DMS114 treated with DMSO at 0.1 percent for 48 hours (cell line): ENCODE measurements around the gene ZMIZ2.
"Not testable (repeated sequence)": the region's sequence is repeated elsewhere in the genome, so short reads cannot be mapped to it uniquely, and the experiment has no call there.

Experiments
- DNase-seq: peaks from one replicate; lab custom pipeline; 2025; ENCODE audit not compliant: unreplicated experiment; lab: John Stamatoyannopoulos, UW

Gene ZMIZ2

DNA sequence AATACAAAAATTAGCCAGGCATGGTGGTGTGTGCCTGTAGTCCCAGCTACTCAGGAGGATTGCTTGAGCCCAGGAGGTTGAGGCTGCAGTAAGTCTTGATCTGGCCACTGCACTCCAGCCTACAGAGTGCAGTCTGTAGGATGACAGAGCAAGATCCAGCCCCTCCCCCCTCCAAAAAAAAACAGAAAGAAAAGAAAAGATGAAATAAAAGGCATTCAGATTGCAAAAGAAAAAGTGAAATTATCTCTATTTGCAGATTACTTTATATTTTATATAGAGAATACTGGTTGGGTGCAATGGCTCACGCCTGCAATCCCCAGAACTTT, 20.7 kb upstream of the ZMIZ2 start:
- no peak for DNase-seq

DNA sequence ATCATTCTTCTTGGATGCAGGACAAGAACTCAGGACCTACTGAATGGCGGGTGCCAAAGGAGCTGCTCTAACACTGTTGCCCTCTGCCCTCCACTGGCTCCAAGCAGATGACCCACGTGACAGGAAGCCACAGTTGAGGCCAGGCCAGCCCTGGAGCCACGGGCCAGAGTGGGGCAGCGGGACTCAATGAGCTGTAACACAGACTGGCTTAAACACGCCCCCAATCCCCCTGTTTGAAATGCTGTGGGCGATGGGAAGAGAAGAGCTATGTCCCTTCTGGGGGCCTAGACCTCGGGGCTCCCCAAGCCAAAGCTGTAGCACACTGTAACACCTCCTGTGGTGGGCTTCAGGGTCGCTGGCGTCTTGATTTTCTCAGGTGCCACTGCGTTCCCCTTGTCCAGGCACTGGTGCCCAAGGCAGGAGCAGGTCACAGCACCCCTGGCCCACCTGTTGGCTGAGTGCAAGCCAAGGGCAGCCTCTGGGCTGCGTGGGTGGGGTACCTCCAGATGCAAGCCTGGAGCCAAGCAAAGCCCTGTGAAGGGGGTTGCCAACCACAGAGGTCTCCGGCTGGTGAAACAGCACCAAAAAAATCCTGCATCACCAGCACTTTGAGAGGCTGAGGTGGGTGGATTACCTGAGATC, 18.6 kb upstream of the ZMIZ2 start:
- DNase-seq, result no peak

GRCh38 chr7:44732971-44733370, 15.7 kb upstream of the ZMIZ2 start:
- not testable (repeated sequence) for DNase-seq

GRCh38 chr7:44733708-44734481, 14.8 kb upstream of the ZMIZ2 start:
- no peak for DNase-seq

DNA sequence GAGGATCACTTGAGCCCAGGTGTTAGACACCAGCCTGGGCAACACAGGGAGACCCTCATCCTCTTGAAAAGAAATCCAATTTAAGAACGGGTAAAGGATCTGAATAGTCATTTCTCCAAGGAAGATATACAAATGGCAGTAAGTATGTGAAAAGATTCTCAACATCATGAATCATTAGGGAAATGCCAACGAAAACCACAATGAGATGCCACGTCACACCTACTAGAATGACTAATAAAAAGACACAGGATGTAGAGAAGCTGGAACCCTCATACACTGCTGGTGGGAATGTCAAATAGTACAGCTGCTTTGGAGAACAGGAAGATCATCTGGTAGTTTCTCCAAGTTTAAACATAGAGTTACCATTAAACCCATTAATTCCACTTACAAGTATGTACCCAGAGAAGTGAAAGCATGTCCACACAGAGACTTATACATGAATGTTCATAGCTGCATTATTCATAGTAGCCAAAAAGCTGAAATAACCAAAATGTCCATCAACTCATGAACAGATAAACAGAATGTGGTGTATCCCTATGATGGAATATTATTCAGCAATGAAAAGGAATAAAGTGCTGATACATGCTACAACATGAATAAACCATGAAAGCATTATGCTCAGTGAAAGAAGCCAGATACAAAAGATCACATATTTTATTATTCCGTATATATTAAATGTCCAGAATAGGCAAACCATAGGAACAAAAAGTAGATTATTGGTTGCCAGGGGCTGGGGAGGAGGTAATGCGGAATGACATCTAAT, 13.1 kb upstream of the ZMIZ2 start:
- DNase-seq, result no peak

DNA sequence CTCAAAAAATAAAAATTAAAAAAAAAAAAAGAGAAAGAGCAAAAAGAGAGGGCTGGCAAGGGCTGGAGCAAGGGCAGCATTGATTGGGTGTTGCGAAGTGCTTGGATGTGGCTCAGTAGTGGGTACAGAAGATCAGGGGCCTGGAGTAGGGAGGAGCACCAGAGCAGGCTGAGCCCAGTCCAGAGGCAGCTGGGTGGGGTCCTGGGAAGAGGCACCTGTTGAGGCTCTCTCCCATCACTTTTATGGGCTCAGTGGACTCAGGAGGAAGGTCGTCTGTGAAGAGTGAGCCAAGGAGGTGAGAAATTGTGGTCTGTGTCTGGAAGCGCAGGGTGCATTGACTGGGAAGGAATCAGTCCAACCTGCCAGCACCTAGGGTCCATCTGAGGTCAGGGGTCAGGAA, 11.8 kb upstream of the ZMIZ2 start:
- DNase-seq, result no peak

DNA sequence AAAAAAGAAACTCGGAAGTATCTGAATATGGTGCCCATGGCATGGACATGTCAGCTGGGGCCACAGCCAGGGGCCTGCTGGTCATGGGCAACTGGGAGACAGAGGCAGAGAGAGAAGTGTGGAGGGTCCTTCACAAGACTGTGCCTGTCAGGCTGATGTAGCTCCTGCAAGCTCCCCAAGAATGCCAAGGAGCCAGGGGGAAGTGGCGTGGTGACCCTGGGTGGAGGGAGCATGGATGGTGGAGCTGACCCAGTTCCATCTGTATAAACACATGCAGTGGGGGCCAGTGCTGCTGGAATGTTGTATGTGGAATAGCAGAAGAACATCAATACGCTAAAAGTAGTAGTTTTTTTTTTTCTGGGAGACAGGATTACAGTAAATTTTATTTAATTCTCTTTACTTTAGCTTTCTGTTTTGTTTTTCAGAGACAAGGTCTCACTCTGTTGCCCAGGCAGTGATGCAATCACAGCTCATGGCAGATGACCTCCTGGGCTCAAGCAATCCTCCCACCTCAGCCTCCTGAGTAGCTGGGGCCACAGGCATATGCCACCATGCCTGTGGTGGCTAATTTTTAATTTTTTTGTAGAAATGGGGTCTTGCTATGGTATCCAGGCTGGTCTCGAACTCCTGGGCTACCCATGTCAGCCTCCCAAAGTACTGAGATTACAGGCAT, 10.5 kb upstream of the ZMIZ2 start:
- no peak for DNase-seq

DNA sequence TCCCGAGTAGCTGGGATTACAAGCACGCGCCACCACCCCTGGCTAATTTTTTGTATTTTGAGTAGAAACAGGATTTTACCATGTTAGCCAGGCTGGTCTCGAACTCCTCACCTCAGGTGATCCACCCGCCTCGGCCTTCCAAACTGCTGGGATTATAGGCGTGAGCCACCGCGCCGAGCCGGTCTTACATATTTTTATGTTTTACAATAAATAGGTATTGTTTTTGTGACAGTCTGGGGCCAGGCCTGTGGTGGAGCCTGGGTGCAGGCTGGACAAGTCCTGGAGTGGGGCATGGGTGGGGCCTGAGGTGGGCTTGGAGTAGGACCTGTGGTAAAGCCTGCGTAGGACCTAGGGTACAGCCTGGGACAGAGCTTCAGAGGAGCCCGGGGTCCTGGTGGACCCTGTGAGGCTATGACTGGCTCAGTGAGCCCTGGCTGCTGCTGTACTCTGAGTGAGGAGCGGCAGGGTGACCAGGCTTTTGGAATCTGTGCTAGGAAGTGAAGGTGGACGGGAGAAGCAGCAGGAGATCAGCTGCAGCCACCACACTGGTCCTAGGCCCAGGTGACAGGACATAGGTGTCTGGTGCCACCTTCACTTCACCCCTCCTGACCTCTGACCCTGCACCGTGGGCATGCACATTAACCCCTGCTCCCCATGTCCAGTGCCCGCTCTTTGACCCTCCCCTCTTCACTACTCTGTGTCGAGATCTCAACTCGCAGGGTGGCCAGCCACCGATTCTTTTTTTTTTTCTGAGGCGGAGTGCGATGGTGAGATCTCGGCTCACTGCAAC, 9.6 kb upstream of the ZMIZ2 start:
- no peak for DNase-seq

- no peak for DNase-seq
Observed at GRCh38 chr7:44740055-44740454, 8.6 kb upstream of the ZMIZ2 start.

- no peak for DNase-seq
Observed at GRCh38 chr7:44743750-44744149, 4.9 kb upstream of the ZMIZ2 start.

DNA sequence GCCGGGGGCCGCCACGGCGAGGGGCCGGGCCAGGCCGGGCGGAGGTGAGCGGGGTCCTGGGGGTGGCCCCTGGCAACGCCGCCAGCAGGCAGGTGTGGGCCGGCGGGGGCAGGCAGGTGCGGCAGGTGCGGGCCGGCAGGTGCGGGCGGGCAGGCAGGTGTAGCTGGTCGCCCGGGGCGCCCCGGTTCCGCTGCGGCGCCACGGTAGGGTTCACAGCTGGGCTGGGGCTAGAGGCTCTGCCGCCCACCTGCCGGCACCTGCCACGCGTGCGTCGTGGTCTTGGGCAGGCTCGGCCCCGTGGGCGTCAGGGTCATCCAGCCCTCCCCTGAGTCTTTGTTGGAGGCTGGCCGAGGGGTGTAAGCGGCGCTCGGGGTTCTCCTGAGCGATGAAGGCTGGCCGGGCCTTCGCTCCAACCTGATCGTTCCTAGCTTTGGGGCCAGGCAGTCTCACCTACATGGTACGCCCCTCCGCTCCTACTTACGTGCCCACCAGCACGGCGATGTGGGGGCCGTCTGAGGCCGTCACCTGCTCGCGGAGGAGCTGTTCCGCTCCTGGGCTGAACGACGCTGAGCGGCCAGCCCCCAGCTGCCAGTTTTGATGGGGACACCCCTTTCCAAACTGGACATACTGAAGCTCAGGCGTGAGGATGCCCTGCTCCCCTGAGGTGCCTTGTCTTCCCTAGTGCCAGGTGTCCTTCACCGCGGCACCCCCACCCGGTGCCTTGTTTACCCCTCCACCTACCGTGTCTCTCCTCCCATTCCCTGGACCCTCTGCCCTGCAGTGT, 493 bp downstream of the ZMIZ2 start:
- DNase-seq, result no peak

DNA sequence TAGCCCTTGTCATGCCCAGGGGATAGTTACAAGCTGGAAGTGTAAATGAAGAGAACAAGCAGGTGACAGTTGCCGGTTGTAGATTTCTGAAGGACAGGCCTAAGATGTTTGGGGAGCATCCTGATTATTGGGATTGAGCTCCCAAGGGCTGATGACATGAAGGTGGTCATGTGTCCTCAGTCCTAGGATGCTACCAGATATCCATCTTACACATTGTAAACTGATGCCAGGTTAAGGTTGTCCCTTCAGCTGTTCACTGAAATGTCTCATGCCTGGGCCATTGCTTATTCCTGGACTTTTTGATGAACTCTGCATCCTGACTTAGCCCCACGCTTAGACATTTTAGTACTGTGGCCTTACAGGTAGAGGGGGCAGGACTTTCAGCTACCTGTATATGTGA, 1.3 kb downstream of the ZMIZ2 start:
- no peak for DNase-seq

GRCh38 chr7:44750424-44750823, 1.8 kb downstream of the ZMIZ2 start:
- no peak for DNase-seq

DNA sequence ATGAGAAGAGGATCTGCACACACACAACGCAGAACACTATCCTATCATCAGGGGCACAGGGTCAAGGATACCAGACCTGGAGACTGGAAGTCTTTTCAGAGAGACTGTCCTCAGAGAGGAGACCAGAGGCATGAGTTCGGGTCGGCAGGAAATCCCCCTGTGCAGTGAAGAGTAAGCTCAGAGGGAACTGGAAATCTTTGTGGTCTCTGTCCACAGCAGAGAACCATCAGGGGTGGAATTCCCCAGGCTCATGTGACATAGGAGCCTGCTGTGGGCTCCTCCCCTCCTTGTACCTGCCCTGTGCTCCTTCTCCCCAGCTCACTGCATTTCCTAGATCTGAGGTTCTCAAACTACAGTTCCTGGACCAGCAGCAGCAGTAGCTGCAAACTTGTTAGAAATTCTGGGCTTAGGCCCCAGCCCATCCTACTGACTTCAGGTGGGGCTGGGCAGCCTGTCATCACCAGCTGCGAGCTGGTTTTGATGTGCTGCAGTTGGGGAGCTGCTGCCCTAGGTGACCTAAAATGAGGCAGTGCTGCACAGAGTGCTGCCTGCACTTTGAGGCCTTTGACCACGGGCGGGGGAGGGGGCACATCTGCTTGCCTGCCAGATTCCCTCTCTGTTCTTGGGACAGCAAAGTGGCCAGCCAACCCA, 2.4 kb downstream of the ZMIZ2 start:
- no peak for DNase-seq

DNA sequence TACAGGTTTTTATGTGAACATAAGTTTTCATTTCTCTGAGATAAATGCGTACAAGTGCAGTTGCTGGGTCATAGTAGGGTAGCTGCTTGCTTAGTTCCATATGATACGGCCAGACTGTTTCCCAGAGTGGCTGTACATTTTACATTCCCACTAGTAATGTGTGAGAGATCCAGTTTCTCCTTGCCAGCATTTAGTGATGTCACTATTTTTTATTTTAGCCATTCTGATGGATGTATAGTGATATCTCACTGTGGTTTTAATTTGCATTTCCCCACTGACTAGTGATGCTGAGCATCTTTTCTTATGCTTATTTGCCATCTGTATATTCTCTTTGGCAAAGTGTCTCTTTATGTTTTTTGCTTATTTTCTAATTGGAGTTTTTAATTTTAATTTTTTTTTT, 4.2 kb downstream of the ZMIZ2 start:
- no peak for DNase-seq

GRCh38 chr7:44754802-44755697, 6.4 kb downstream of the ZMIZ2 start:
- DNase-seq, result no peak

DNA sequence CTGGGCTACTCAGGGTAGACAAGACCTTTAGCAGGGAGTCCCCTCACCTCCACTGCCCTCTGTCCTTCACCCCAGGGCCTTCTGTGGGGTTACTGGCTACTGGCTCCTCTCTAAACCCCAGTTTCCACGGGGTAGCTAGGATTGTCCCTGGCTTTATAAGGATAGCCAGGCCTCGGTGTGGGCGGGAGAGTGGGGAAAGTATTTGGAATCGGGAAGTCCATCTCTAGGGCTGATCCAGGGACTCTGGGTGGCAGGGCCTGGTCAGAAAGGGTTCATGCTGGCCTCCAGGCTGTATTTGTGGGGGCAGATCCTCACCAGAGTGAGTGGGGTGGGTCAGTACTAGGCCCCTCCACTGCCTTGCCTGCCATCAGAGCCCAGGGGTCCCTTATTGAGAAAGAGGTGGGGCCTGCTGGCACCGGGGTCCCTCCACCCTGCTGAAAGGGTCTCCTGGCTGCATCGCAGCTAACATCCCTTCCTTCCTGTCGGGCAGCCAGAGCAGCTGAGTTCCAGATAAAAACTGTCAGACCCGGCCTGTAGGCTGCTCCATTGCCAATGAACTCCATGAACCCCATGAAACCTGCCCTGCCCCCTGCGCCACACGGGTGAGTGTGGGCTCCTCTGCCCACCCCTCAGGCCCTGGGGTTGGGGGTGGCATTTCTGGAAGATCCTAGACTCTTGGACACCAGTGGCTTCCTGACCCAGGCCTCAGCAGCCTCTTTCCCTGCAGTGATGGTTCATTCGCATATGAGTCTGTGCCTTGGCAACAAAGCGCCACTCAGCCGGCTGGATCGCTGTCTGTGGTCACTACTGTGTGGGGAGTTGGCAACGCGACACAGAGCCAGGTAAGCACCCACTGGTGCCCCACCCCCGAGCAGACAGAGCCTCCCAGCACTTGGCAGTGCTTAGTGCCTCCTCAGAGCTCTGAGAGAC, 7.3 kb downstream of the ZMIZ2 start:
- DNase-seq, result no peak

GRCh38 chr7:44756904-44757303, 8.3 kb downstream of the ZMIZ2 start:
- no peak for DNase-seq
